SK-N-SH (cell line): ENCODE measurements around the gene MEF2B. TPM values are rescaled to one million over a fixed set of nuclear protein-coding genes. Genes with fewer than 3 reads are reported as not detected.

Source experiments
- CTCF ChIA-PET: fragments of 300-600, 350-600 bp; formaldehyde crosslinking; extraction: SDS; loops from one replicate; lab custom pipeline; 2021; lab: Yijun Ruan, JAX
- POLR2A ChIA-PET: fragments of 350-600 bp; sonication (Branson Sonifier 250); formaldehyde crosslinking; extraction: SDS; loops from one replicate; lab custom pipeline; 2020; ENCODE audit warnings: antibody characterized with exemption, inconsistent platforms; lab: Yijun Ruan, JAX
- DNase-seq: peaks from one replicate; pipeline ENCODE4 v3.0.0; 2012
- H2AFZ ChIP-seq: fragments of 200-600 bp; sonication (generic); 2 replicates; pipeline ENCODE4 v1.8.1; 2016; ENCODE audit warnings: antibody characterized with exemption, mild to moderate bottlenecking, low read depth
- H3F3A ChIP-seq: fragments of 200-600 bp; sonication (generic); replicated peaks from 2 replicates; pipeline ENCODE3; 2016; ENCODE audit warnings: antibody characterized with exemption, mild to moderate bottlenecking; ENCODE audit not compliant: insufficient read depth
- H3K27ac ChIP-seq, 2 experiments: fragments of 200-500 bp in 1 of 2; fragments of 200-600 bp in 1 of 2; sonication (Bioruptor generic) in 1 of 2; sonication (generic), shearing (Covaris generic) in 1 of 2; 2 replicates each; pipeline versions ENCODE4 v1.5.1 to v1.6.1; 2014 to 2016; ENCODE audit warnings: low read depth in 2 of 2, inconsistent platforms in 1 of 2, low read length in 1 of 2, mild to moderate bottlenecking in 1 of 2, mixed read lengths in 1 of 2
- H3K27me3 ChIP-seq: fragments of 200-600 bp; sonication (generic), shearing (Covaris generic); 2 replicates; pipeline ENCODE4 v1.6.1; 2016; ENCODE audit warnings: mixed run types; ENCODE audit not compliant: insufficient read depth
- H3K36me3 ChIP-seq, 2 experiments: fragments of 200-500 bp in 1 of 2; fragments of 200-600 bp in 1 of 2; sonication (Bioruptor generic) in 1 of 2; sonication (generic) in 1 of 2; replicated peaks in 1 of 2; 2 replicates each; pipeline versions ENCODE3 to v1.5.1; 2014 to 2016; ENCODE audit warnings: low read length in 1 of 2, mild to moderate bottlenecking in 1 of 2; ENCODE audit not compliant: insufficient read depth in 2 of 2, control insufficient read depth in 1 of 2
- H3K4me1 ChIP-seq, 2 experiments: fragments of 200-500 bp in 1 of 2; fragments of 200-600 bp in 1 of 2; sonication (Bioruptor generic) in 1 of 2; sonication (generic), shearing (Covaris generic) in 1 of 2; 2 replicates each; pipeline versions ENCODE4 v1.5.1 to v1.6.1; 2014 to 2016; ENCODE audit warnings: low read depth in 1 of 2, low read length in 1 of 2, mixed run types in 1 of 2; ENCODE audit not compliant: insufficient read depth in 2 of 2, control insufficient read depth in 1 of 2
- H3K4me2 ChIP-seq: fragments of 200-600 bp; sonication (generic), shearing (Covaris generic); 2 replicates; pipeline ENCODE4 v1.6.1; 2017; ENCODE audit warnings: mixed run types
- H3K4me3 ChIP-seq, 2 experiments: fragments of 200-500 bp in 1 of 2; fragments of 200-600 bp in 1 of 2; sonication (Bioruptor generic) in 1 of 2; sonication (generic), shearing (Covaris generic) in 1 of 2; 2 replicates each; pipeline versions ENCODE4 v1.5.1 to v1.8.1; 2014 to 2016; ENCODE audit warnings: low read depth in 2 of 2, inconsistent platforms in 1 of 2, low read length in 1 of 2, mild to moderate bottlenecking in 1 of 2, mixed read lengths in 1 of 2, moderate library complexity in 1 of 2
- H3K79me2 ChIP-seq: fragments of 200-600 bp; sonication (generic); 2 replicates; pipeline ENCODE4 v1.8.1; 2017; ENCODE audit warnings: mild to moderate bottlenecking; ENCODE audit not compliant: insufficient read depth
- H3K9ac ChIP-seq: fragments of 200-600 bp; sonication (generic); 2 replicates; pipeline ENCODE4 v1.6.1; 2017; ENCODE audit warnings: mixed run types
- H3K9me2 ChIP-seq: fragments of 200-600 bp; sonication (generic); 2 replicates; pipeline ENCODE4 v1.6.1; 2017; ENCODE audit warnings: mixed run types
- H3K9me3 ChIP-seq: fragments of 200-600 bp; sonication (generic); 2 replicates; pipeline ENCODE4 v1.6.1; 2017; ENCODE audit warnings: mixed run types, mild to moderate bottlenecking, moderate library complexity
- H4K20me1 ChIP-seq: fragments of 200-600 bp; sonication (generic); 2 replicates; pipeline ENCODE4 v1.6.1; 2017; ENCODE audit warnings: mild to moderate bottlenecking, mixed run types; ENCODE audit not compliant: insufficient read depth
- EP300 ChIP-seq, 2 experiments: IDR thresholded peaks; 2 replicates each; pipeline versions ENCODE4 v1.4.0 to v1.6.1; 2012; ENCODE audit warnings: borderline replicate concordance in 1 of 2, low read depth in 1 of 2, low read length in 1 of 2
- EZH2phosphoT487 ChIP-seq: fragments of 200-600 bp; sonication (generic); IDR thresholded peaks from 2 replicates; pipeline ENCODE4 v1.6.1; 2017; ENCODE audit warnings: low read depth, mixed run types, mild to moderate bottlenecking, antibody characterized with exemption, moderate library complexity, borderline replicate concordance
- FOXJ3 ChIP-seq: sonication (generic); formaldehyde crosslinking; IDR thresholded peaks from 2 replicates; pipeline ENCODE4 v1.5.1; 2020; ENCODE audit warnings: mild to moderate bottlenecking, missing genetic modification reagents
- FOXM1 ChIP-seq: IDR thresholded peaks from 2 replicates; pipeline ENCODE4 v1.4.0; 2012; ENCODE audit warnings: low read depth, mild to moderate bottlenecking
- GABPA ChIP-seq: IDR thresholded peaks from 2 replicates; pipeline ENCODE4 v1.4.0; 2012; ENCODE audit warnings: low read depth, mild to moderate bottlenecking
- MEF2A ChIP-seq: IDR thresholded peaks from 2 replicates; pipeline ENCODE4 v1.4.0; 2012; ENCODE audit warnings: low read depth, borderline replicate concordance
- MXI1 ChIP-seq: IDR thresholded peaks from 2 replicates; pipeline ENCODE4 v1.6.1; 2012; ENCODE audit warnings: mild to moderate bottlenecking, low read depth, low read length, improper control_type of control experiment
- NRF1 ChIP-seq: IDR thresholded peaks from 2 replicates; pipeline ENCODE4 v1.6.1; 2012; ENCODE audit warnings: low read depth, mild to moderate bottlenecking, low read length
- POLR2AphosphoS5 ChIP-seq: IDR thresholded peaks from 2 replicates; pipeline ENCODE4 v1.6.1; 2012; ENCODE audit warnings: low read depth, low read length
- RCOR1 ChIP-seq: fragments of 150-350 bp; IDR thresholded peaks from 2 replicates; pipeline ENCODE4 v1.6.1; 2017; ENCODE audit warnings: antibody characterized with exemption, low read length
- RFX5 ChIP-seq: IDR thresholded peaks from 2 replicates; pipeline ENCODE4 v1.6.1; 2012; ENCODE audit warnings: mild to moderate bottlenecking, improper control_type of control experiment, low read length
- YY1 ChIP-seq: IDR thresholded peaks from 2 replicates; pipeline ENCODE4 v1.4.0; 2012; ENCODE audit warnings: low read depth, mild to moderate bottlenecking
- WGBS: methylation state at CpG from one replicate; pipeline ENCODE4 v1.1.6; 2017; ENCODE audit warnings: low lambda C conversion rate; 5-methylcytosine and 5-hydroxymethylcytosine counted together
- polyA plus RNA-seq, 3 experiments: library from polyadenylated mRNA; depleted of rRNA; stranded (reverse); fragments of >200 nt; gene quantifications; 2 replicates each; pipeline ENCODE4 v1.2.3, GENCODE V29; 2012
- TF ChIP-seq, protein P1 (sequence below): IDR thresholded peaks from 2 replicates; pipeline ENCODE4 v1.6.1; 2012; ENCODE audit warnings: mild to moderate bottlenecking, low read depth, low read length, moderate library complexity
- TF ChIP-seq, protein P2 (sequence below): IDR thresholded peaks from 2 replicates; pipeline ENCODE4 v1.4.0; 2012; ENCODE audit warnings: low read depth, borderline replicate concordance

MEF2B gene
- polyA plus RNA-seq, 1 of the 3 experiments (the other 2 are of a cell fraction) = 1.0 TPM

DNA sequence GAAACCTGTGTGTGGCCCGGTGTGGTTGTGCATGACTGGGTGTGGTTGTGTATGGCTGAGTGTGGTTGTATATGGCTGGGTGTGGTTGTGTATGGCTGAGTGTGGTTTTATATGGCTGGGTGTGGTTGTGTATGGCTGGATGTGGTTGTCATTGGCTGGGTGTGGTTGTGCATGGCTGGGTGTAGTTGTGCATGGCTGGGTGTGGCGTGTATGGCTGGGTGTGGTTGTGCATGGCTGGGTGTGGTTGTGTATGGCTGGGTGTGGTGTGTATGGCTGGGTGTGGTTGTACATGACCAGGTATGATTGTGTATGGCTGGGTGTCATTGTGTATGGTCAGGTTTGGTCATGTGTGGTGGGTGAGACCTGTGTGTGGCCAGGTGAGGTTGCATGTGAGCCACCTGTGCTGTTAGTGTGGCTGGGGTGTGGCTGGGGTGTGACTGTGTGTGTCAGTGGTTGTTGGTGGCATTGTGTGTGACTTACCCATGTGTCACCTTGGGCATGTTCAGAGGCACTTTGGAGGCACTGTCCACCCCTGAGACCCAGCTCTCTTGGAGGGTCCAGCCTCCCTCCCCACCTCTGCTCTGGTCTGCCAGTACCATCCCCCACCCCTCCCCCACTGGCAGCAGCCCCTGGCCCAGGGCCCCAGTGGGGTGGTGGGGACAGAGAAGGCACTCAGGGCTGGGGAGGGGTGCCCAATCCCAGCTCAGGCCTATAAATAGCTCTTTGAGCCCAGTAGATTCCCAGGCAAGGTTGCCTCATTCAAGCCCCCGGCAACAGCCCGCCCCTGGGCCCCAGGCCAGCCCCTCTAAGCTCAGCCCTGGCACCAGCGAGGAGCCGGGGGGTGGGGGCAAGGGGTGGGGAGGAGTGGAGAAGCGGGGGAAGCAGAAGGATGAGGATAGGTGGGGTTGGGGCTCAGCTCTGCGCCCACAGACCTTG lies 37.8 kb upstream of the MEF2B start:
- ChIA-PET POLR2A (no interaction called here), CTCF (interaction anchor here (2.0 kb wide), 1 partner anchor 135 kb away, joined by 6 read pairs; no protein-coding TSS in a partner anchor)

More for the DNA sequence above, 37.8 kb upstream of the MEF2B start:
- H3K27ac ChIP-seq = no peak overlapping the region
- H3K36me3 ChIP-seq = no peaks in the 10 kb centered on the region
- H2AFZ ChIP-seq = no peak overlapping the region
- no peak overlapping the region for H3K9ac ChIP-seq
- H3K79me2 ChIP-seq = peaks cover 3% of the 10 kb centered on the region; the same call in 1 of the 2 replicates
- H3K9me3 ChIP-seq = no peaks in the 10 kb centered on the region
- peaks cover 0 to 8% of the 10 kb centered on the region in 2 experiments; a peak in 1 of 4 replicates for H3K4me1 ChIP-seq
- TF ChIP-seq, protein P1, sequence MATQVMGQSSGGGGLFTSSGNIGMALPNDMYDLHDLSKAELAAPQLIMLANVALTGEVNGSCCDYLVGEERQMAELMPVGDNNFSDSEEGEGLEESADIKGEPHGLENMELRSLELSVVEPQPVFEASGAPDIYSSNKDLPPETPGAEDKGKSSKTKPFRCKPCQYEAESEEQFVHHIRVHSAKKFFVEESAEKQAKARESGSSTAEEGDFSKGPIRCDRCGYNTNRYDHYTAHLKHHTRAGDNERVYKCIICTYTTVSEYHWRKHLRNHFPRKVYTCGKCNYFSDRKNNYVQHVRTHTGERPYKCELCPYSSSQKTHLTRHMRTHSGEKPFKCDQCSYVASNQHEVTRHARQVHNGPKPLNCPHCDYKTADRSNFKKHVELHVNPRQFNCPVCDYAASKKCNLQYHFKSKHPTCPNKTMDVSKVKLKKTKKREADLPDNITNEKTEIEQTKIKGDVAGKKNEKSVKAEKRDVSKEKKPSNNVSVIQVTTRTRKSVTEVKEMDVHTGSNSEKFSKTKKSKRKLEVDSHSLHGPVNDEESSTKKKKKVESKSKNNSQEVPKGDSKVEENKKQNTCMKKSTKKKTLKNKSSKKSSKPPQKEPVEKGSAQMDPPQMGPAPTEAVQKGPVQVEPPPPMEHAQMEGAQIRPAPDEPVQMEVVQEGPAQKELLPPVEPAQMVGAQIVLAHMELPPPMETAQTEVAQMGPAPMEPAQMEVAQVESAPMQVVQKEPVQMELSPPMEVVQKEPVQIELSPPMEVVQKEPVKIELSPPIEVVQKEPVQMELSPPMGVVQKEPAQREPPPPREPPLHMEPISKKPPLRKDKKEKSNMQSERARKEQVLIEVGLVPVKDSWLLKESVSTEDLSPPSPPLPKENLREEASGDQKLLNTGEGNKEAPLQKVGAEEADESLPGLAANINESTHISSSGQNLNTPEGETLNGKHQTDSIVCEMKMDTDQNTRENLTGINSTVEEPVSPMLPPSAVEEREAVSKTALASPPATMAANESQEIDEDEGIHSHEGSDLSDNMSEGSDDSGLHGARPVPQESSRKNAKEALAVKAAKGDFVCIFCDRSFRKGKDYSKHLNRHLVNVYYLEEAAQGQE = no peak
- TF ChIP-seq YY1 (no peak), MXI1 (no peak), GABPA (no peak), NRF1 (no peak), EZH2phosphoT487 (no peak), EP300 (IDR thresholded peaks at IDR 0.05; ENCODE audit: borderline replicate concordance in 1 of 2, low read depth in 1 of 2, low read length in 1 of 2) (no peak), RFX5 (no peak), FOXM1 (no peak), MEF2A (no peak), FOXJ3 (CRISPR knock-in tag) (no peak), RCOR1 (no peak), POLR2AphosphoS5 (no peak)
- TF ChIP-seq, protein P2, sequence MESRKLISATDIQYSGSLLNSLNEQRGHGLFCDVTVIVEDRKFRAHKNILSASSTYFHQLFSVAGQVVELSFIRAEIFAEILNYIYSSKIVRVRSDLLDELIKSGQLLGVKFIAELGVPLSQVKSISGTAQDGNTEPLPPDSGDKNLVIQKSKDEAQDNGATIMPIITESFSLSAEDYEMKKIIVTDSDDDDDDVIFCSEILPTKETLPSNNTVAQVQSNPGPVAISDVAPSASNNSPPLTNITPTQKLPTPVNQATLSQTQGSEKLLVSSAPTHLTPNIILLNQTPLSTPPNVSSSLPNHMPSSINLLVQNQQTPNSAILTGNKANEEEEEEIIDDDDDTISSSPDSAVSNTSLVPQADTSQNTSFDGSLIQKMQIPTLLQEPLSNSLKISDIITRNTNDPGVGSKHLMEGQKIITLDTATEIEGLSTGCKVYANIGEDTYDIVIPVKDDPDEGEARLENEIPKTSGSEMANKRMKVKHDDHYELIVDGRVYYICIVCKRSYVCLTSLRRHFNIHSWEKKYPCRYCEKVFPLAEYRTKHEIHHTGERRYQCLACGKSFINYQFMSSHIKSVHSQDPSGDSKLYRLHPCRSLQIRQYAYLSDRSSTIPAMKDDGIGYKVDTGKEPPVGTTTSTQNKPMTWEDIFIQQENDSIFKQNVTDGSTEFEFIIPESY = no peak
- TF ChIP-seq, all 33 proteins: peak for 0
- H3K4me3 ChIP-seq = no peak overlapping the region
- DNase-seq = no peak
- H4K20me1 ChIP-seq = no peaks in the 10 kb centered on the region
- no peaks in the 10 kb centered on the region for H3K9me2 ChIP-seq
- H3K27me3 ChIP-seq = peaks cover 12% of the 10 kb centered on the region
- H3F3A ChIP-seq = no peaks in the 10 kb centered on the region
- no peak overlapping the region for H3K4me2 ChIP-seq
- WGBS = 50% methylated on average over 8 of the region's 8 CpGs
